Natural killer cell (primary cell): ENCODE data around the gene NT5M. TPM values are rescaled to one million over a fixed set of nuclear protein-coding genes. Genes with fewer than 3 reads are reported as not detected.

Source experiments
- ATAC-seq, 3 donors: fragments of 150-1000 bp in 2 of 3; fragments of 200-7000 bp in 1 of 3; cut with Tn5 transposase; 1 replicate in 1 of 3; 2 replicates in 2 of 3; pipeline ENCODE4 v1.10.0; 2021; ENCODE audit warnings: mild to moderate bottlenecking in 2 of 3, moderate library complexity in 2 of 3
- DNase-seq, 2 donors: peaks; one replicate each; pipeline versions ENCODE4 v3.0.0 to v3.0.0-alpha.2; 2013 to 2021; ENCODE audit warnings: mixed read lengths in 1 of 2
- H3K27ac ChIP-seq: one replicate; pipeline ENCODE4 v1.5.1; 2013; ENCODE audit warnings: mild to moderate bottlenecking, low read length
- H3K27me3 ChIP-seq: one replicate; pipeline ENCODE4 v1.6.1; 2013; ENCODE audit warnings: low read length; ENCODE audit not compliant: control insufficient read depth, insufficient read depth
- H3K36me3 ChIP-seq: one replicate; pipeline ENCODE4 v1.6.1; 2013; ENCODE audit warnings: low read length; ENCODE audit not compliant: control insufficient read depth, insufficient read depth
- H3K4me1 ChIP-seq: one replicate; pipeline ENCODE4 v1.6.1; 2013; ENCODE audit warnings: low read length; ENCODE audit not compliant: control insufficient read depth, insufficient read depth
- H3K4me3 ChIP-seq: one replicate; pipeline ENCODE4 v1.5.1; 2013; ENCODE audit warnings: low read length
- H3K9me3 ChIP-seq: one replicate; pipeline ENCODE4 v1.6.1; 2013; ENCODE audit warnings: low read length; ENCODE audit not compliant: control insufficient read depth, insufficient read depth
- H3K27ac Mint-ChIP-seq, 2 donors: one replicate each; pipeline ENCODE4 v1.8.0; 2022; ENCODE audit warnings: mild to moderate bottlenecking in 2 of 2, mixed read lengths in 2 of 2, moderate library complexity in 1 of 2
- H3K27me3 Mint-ChIP-seq, 2 donors: one replicate each; pipeline ENCODE4 v1.8.0; 2022; ENCODE audit warnings: low read depth in 2 of 2, mixed read lengths in 2 of 2
- H3K36me3 Mint-ChIP-seq: one replicate; pipeline ENCODE4 v1.8.0; 2022; ENCODE audit warnings: mixed read lengths
- H3K4me1 Mint-ChIP-seq, 2 donors: one replicate each; pipeline ENCODE4 v1.8.0; 2022; ENCODE audit warnings: mixed read lengths in 2 of 2
- H3K4me3 Mint-ChIP-seq: one replicate; pipeline ENCODE4 v1.8.0; 2022; ENCODE audit warnings: mild to moderate bottlenecking, moderate library complexity, mixed read lengths
- H3K9me3 Mint-ChIP-seq, 2 donors: one replicate each; pipeline ENCODE4 v1.8.0; 2022; ENCODE audit warnings: mixed read lengths in 2 of 2
- WGBS: methylation state at CpG from one replicate; pipeline ENCODE4 v1.1.7; 2013; ENCODE audit warnings: missing lambda C conversion rate; ENCODE audit not compliant: insufficient coverage; 5-methylcytosine and 5-hydroxymethylcytosine counted together
- intact Hi-C: fragments of 100-400 bp; cut with micrococcal nuclease; formaldehyde crosslinking; loops from one replicate; pipeline ENCODE4 v1.14.2; 2022
- total RNA-seq, 4 donors: library from RNA; stranded (reverse); fragments of 120-200 nt in 1 of 4; gene quantifications; one replicate each; pipeline versions ENCODE4 v1.2.3 to v1.2.4, GENCODE V29; 2013 to 2022
- TF ChIP-seq, protein P1 (sequence below): fragments of 200-600 bp; IDR thresholded peaks from one replicate; pipeline ENCODE4 v1.8.0; 2022; ENCODE audit warnings: antibody characterized with exemption

Gene NT5M
- total RNA-seq, 3 donors from 2014 or later (not counting 1 experiment from before 2014, with no cell fraction given) = 3.5 to 4.4 (median 4.1) TPM

DNA sequence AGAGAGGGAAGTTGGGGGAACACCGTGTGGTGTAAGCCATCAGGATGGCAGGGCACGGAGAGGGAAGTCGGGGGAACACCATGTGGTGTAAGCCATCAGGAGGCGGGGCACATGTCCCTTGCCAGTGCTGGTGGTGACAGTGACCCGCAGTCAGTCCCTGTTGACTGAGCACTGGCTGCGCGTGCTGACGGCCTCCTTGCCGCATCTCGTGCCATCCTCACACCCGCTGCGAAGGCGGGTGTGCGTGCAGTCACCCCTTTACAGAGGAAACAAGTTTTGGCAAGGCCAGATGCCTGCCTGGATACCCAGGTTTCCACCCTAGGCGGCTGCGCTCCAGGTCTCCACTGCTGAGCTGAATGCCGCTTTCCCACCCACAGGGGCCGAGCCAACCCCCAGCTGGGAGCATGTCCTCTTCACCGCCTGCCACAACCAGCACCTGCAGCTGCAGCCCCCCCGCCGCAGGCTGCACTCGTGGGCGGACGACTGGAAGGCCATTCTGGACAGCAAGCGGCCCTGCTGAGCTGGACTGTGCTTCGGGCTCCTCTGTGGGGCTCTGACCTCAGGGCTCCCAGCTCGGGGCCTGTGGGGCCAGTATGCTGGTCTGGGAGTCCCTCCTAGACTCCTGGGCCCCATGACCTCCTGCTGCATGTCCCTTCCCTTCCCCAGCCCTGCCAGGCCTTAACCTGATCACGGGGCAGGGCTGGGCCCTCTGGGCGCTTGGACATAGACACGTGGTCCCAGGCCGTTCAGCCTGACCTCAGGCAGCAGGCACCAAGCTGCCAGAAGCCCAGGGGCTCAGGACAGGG lies 43.5 kb downstream of the NT5M start:
- DNase-seq = no peak
- H3K4me3 Mint-ChIP-seq = no peak overlapping the region
- Histone ChIP-seq H3K27me3 (no peaks in the 10 kb centered on the region), H3K36me3 (no peaks in the 10 kb centered on the region), H3K9me3 (no peaks in the 10 kb centered on the region), H3K27ac (no peak overlapping the region), H3K4me1 (no peaks in the 10 kb centered on the region), H3K4me3 (no peak overlapping the region)
- intact Hi-C loops = no loop called here
- no peaks in the 10 kb centered on the region for H3K9me3 Mint-ChIP-seq
- 87% methylated on average over 31 of the region's 31 CpGs for WGBS
- H3K27me3 Mint-ChIP-seq = no peaks in the 10 kb centered on the region
- no peak for ATAC-seq
- H3K4me1 Mint-ChIP-seq = no peaks in the 10 kb centered on the region
- no peak overlapping the region for H3K27ac Mint-ChIP-seq
- H3K36me3 Mint-ChIP-seq = no peaks in the 10 kb centered on the region
- TF ChIP-seq, protein P1, sequence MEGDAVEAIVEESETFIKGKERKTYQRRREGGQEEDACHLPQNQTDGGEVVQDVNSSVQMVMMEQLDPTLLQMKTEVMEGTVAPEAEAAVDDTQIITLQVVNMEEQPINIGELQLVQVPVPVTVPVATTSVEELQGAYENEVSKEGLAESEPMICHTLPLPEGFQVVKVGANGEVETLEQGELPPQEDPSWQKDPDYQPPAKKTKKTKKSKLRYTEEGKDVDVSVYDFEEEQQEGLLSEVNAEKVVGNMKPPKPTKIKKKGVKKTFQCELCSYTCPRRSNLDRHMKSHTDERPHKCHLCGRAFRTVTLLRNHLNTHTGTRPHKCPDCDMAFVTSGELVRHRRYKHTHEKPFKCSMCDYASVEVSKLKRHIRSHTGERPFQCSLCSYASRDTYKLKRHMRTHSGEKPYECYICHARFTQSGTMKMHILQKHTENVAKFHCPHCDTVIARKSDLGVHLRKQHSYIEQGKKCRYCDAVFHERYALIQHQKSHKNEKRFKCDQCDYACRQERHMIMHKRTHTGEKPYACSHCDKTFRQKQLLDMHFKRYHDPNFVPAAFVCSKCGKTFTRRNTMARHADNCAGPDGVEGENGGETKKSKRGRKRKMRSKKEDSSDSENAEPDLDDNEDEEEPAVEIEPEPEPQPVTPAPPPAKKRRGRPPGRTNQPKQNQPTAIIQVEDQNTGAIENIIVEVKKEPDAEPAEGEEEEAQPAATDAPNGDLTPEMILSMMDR = no peak

DNA sequence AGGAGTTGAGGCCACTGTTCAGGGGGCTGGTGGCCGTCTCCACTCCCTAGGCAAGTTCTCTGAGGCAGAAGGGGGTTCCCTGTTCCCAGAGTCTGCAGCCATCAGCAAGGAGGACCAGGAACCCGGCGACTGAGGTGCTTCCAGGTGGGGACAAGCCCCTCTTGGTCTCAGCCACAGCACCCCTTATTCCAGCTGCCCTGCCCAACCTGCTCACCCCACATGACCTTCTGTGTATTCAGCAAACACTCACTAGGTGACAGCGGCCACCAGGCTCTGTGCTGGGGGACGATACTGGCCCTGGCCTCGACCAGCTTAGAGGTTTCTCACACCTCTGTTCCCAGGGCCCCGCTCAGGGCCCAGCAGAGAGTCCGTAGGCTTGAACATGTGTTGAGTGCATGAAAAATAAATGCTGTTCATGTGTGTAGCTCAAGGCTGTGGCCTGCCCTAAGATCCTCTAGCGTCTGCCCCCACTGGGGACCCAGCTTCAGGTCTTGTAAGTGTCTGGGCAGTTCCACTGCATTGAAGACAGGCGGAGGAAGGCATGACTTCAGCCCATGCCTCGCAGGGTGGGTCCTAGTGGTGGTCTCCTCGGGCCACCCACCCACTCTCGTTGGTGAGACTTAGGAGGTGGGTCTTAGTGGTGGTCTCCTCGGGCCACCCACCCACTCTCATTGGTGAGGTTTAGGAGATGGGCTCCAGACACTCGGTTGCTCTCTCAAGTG lies 44.2 kb downstream of the NT5M start:
- no peak for DNase-seq
- Mint-ChIP-seq H3K4me3 (no peak overlapping the region), H3K9me3 (no peaks in the 10 kb centered on the region), H3K36me3 (no peaks in the 10 kb centered on the region), H3K27ac (no peak overlapping the region), H3K4me1 (no peaks in the 10 kb centered on the region), H3K27me3 (no peaks in the 10 kb centered on the region)
- Histone ChIP-seq H3K27ac (no peak overlapping the region), H3K9me3 (no peaks in the 10 kb centered on the region), H3K27me3 (no peaks in the 10 kb centered on the region), H3K4me3 (no peak overlapping the region), H3K4me1 (no peaks in the 10 kb centered on the region), H3K36me3 (no peaks in the 10 kb centered on the region)
- no peak for ATAC-seq
- WGBS = 91% methylated on average over 15 of the region's 15 CpGs
- TF ChIP-seq, protein P1 = no peak
- intact Hi-C loops = no loop called here

DNA sequence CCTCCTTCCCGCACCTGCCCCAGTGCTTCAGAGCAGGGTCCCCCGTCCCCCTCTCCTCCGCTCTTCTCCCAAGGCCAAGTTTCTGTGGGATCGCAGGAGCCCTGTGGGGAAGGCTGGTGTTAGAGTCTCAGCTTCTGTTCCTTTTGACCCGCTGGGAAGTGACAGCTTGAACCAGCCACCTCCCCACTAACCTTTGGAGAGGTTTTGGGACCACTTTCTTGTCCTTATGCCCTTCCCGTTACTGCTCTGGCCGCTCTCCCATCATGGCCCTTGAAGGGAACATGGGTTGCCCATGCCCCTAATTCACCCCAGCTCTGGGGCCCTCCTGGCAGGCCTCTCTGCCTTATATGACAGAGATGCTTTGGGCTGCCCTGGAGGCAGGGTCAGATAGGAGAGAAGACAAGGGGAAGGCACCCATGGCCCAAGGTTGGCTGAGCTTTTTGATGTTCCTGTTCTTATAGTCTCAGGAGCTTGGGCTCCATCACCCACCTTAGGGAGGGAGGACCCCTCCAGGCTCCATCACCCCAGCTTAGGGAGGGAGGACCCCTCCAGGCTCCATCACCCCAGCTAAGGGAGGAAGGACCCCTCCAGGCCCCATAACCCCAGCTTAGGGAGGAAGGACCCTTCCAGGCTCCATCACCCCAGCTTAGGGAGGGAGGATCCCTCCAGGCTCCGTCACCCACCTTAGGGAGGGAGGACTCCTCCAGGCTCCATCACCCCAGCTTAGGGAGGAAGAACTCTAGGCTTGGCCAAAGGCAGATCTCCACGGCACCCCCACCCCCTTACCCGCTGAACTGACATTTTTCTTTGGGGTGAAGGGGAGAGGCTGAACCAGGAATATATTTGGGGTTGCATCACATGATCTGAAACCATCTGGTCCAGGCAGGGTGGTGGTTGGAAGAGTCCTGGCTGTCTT lies 45.0 kb downstream of the NT5M start:
- 93% methylated on average over 5 of the region's 10 CpGs for WGBS
- Histone ChIP-seq H3K27ac (no peak overlapping the region), H3K9me3 (no peaks in the 10 kb centered on the region), H3K36me3 (no peaks in the 10 kb centered on the region), H3K4me3 (no peak overlapping the region), H3K27me3 (no peaks in the 10 kb centered on the region), H3K4me1 (no peaks in the 10 kb centered on the region)
- Mint-ChIP-seq H3K27ac (no peak overlapping the region), H3K9me3 (no peaks in the 10 kb centered on the region), H3K36me3 (no peaks in the 10 kb centered on the region), H3K27me3 (no peaks in the 10 kb centered on the region), H3K4me1 (no peaks in the 10 kb centered on the region), H3K4me3 (no peak overlapping the region)
- intact Hi-C loops = no loop called here
- TF ChIP-seq, protein P1 = no peak
- ATAC-seq (no peak), DNase-seq (no peak)
